SK-N-SH (cell line): ENCODE results near the gene MARCHF10. TPM values are rescaled to one million over a fixed set of nuclear protein-coding genes. Genes with fewer than 3 reads are reported as not detected.

Experiments used
- CTCF ChIA-PET: fragments of 300-600, 350-600 bp; formaldehyde crosslinking; extraction: SDS; loops from one replicate; lab custom pipeline; 2021; lab: Yijun Ruan, JAX
- POLR2A ChIA-PET: fragments of 350-600 bp; sonication (Branson Sonifier 250); formaldehyde crosslinking; extraction: SDS; loops from one replicate; lab custom pipeline; 2020; ENCODE audit warnings: antibody characterized with exemption, inconsistent platforms; lab: Yijun Ruan, JAX
- DNase-seq: peaks from one replicate; pipeline ENCODE4 v3.0.0; 2012
- H2AFZ ChIP-seq: fragments of 200-600 bp; sonication (generic); 2 replicates; pipeline ENCODE4 v1.8.1; 2016; ENCODE audit warnings: antibody characterized with exemption, mild to moderate bottlenecking, low read depth
- H3F3A ChIP-seq: fragments of 200-600 bp; sonication (generic); replicated peaks from 2 replicates; pipeline ENCODE3; 2016; ENCODE audit warnings: antibody characterized with exemption, mild to moderate bottlenecking; ENCODE audit not compliant: insufficient read depth
- H3K27ac ChIP-seq, 2 experiments: fragments of 200-500 bp in 1 of 2; fragments of 200-600 bp in 1 of 2; sonication (Bioruptor generic) in 1 of 2; sonication (generic), shearing (Covaris generic) in 1 of 2; 2 replicates each; pipeline versions ENCODE4 v1.5.1 to v1.6.1; 2014 to 2016; ENCODE audit warnings: low read depth in 2 of 2, inconsistent platforms in 1 of 2, low read length in 1 of 2, mild to moderate bottlenecking in 1 of 2, mixed read lengths in 1 of 2
- H3K27me3 ChIP-seq: fragments of 200-600 bp; sonication (generic), shearing (Covaris generic); 2 replicates; pipeline ENCODE4 v1.6.1; 2016; ENCODE audit warnings: mixed run types; ENCODE audit not compliant: insufficient read depth
- H3K36me3 ChIP-seq, 2 experiments: fragments of 200-500 bp in 1 of 2; fragments of 200-600 bp in 1 of 2; sonication (Bioruptor generic) in 1 of 2; sonication (generic) in 1 of 2; replicated peaks in 1 of 2; 2 replicates each; pipeline versions ENCODE3 to v1.5.1; 2014 to 2016; ENCODE audit warnings: low read length in 1 of 2, mild to moderate bottlenecking in 1 of 2; ENCODE audit not compliant: insufficient read depth in 2 of 2, control insufficient read depth in 1 of 2
- H3K4me1 ChIP-seq, 2 experiments: fragments of 200-500 bp in 1 of 2; fragments of 200-600 bp in 1 of 2; sonication (Bioruptor generic) in 1 of 2; sonication (generic), shearing (Covaris generic) in 1 of 2; 2 replicates each; pipeline versions ENCODE4 v1.5.1 to v1.6.1; 2014 to 2016; ENCODE audit warnings: low read depth in 1 of 2, low read length in 1 of 2, mixed run types in 1 of 2; ENCODE audit not compliant: insufficient read depth in 2 of 2, control insufficient read depth in 1 of 2
- H3K4me2 ChIP-seq: fragments of 200-600 bp; sonication (generic), shearing (Covaris generic); 2 replicates; pipeline ENCODE4 v1.6.1; 2017; ENCODE audit warnings: mixed run types
- H3K4me3 ChIP-seq, 2 experiments: fragments of 200-500 bp in 1 of 2; fragments of 200-600 bp in 1 of 2; sonication (Bioruptor generic) in 1 of 2; sonication (generic), shearing (Covaris generic) in 1 of 2; 2 replicates each; pipeline versions ENCODE4 v1.5.1 to v1.8.1; 2014 to 2016; ENCODE audit warnings: low read depth in 2 of 2, inconsistent platforms in 1 of 2, low read length in 1 of 2, mild to moderate bottlenecking in 1 of 2, mixed read lengths in 1 of 2, moderate library complexity in 1 of 2
- H3K79me2 ChIP-seq: fragments of 200-600 bp; sonication (generic); 2 replicates; pipeline ENCODE4 v1.8.1; 2017; ENCODE audit warnings: mild to moderate bottlenecking; ENCODE audit not compliant: insufficient read depth
- H3K9ac ChIP-seq: fragments of 200-600 bp; sonication (generic); 2 replicates; pipeline ENCODE4 v1.6.1; 2017; ENCODE audit warnings: mixed run types
- H3K9me2 ChIP-seq: fragments of 200-600 bp; sonication (generic); 2 replicates; pipeline ENCODE4 v1.6.1; 2017; ENCODE audit warnings: mixed run types
- H3K9me3 ChIP-seq: fragments of 200-600 bp; sonication (generic); 2 replicates; pipeline ENCODE4 v1.6.1; 2017; ENCODE audit warnings: mixed run types, mild to moderate bottlenecking, moderate library complexity
- H4K20me1 ChIP-seq: fragments of 200-600 bp; sonication (generic); 2 replicates; pipeline ENCODE4 v1.6.1; 2017; ENCODE audit warnings: mild to moderate bottlenecking, mixed run types; ENCODE audit not compliant: insufficient read depth
- CHD2 ChIP-seq: fragments of 150-350 bp; IDR thresholded peaks from 2 replicates; pipeline ENCODE4 v1.6.1; 2018; ENCODE audit warnings: low read length; ENCODE audit not compliant: partially characterized antibody
- CTCF ChIP-seq: fragments of 200-600 bp; sonication (generic); IDR thresholded peaks from 2 replicates; pipeline ENCODE4 v1.6.1; 2017; ENCODE audit warnings: antibody characterized with exemption, mild to moderate bottlenecking, moderate library complexity
- FOXJ3 ChIP-seq: sonication (generic); formaldehyde crosslinking; IDR thresholded peaks from 2 replicates; pipeline ENCODE4 v1.5.1; 2020; ENCODE audit warnings: mild to moderate bottlenecking, missing genetic modification reagents
- GABPA ChIP-seq: IDR thresholded peaks from 2 replicates; pipeline ENCODE4 v1.4.0; 2012; ENCODE audit warnings: low read depth, mild to moderate bottlenecking
- GATA2 ChIP-seq: sonication (generic); formaldehyde crosslinking; IDR thresholded peaks from 2 replicates; pipeline ENCODE4 v1.5.0; 2020; ENCODE audit warnings: mild to moderate bottlenecking, missing genetic modification reagents
- MXI1 ChIP-seq: IDR thresholded peaks from 2 replicates; pipeline ENCODE4 v1.6.1; 2012; ENCODE audit warnings: mild to moderate bottlenecking, low read depth, low read length, improper control_type of control experiment
- POLR2AphosphoS5 ChIP-seq: IDR thresholded peaks from 2 replicates; pipeline ENCODE4 v1.6.1; 2012; ENCODE audit warnings: low read depth, low read length
- REST ChIP-seq: IDR thresholded peaks from 2 replicates; pipeline ENCODE4 v1.6.1; 2012; ENCODE audit warnings: mild to moderate bottlenecking, low read depth, low read length, moderate library complexity
- SIN3A ChIP-seq: IDR thresholded peaks from 2 replicates; pipeline ENCODE4 v1.6.1; 2012; ENCODE audit warnings: low read depth, mild to moderate bottlenecking, low read length, moderate library complexity, borderline replicate concordance
- SMC3 ChIP-seq: IDR thresholded peaks from 2 replicates; pipeline ENCODE4 v1.6.1; 2012; ENCODE audit warnings: low read depth, low read length, improper control_type of control experiment
- TCF12 ChIP-seq: IDR thresholded peaks from 2 replicates; pipeline ENCODE4 v1.4.0; 2012
- YY1 ChIP-seq: IDR thresholded peaks from 2 replicates; pipeline ENCODE4 v1.4.0; 2012; ENCODE audit warnings: low read depth, mild to moderate bottlenecking
- WGBS: methylation state at CpG from one replicate; pipeline ENCODE4 v1.1.6; 2017; ENCODE audit warnings: low lambda C conversion rate; 5-methylcytosine and 5-hydroxymethylcytosine counted together
- polyA plus RNA-seq, 3 experiments: library from polyadenylated mRNA; depleted of rRNA; stranded (reverse); fragments of >200 nt; gene quantifications; 2 replicates each; pipeline ENCODE4 v1.2.3, GENCODE V29; 2012
- TF ChIP-seq, protein P1 (sequence below): IDR thresholded peaks from 2 replicates; pipeline ENCODE4 v1.4.0; 2012; ENCODE audit warnings: low read depth, borderline replicate concordance
- TF ChIP-seq, protein P2 (sequence below): fragments of 150-350 bp; IDR thresholded peaks from 2 replicates; pipeline ENCODE4 v1.6.1; 2017; ENCODE audit warnings: antibody characterized with exemption, low read length, low read depth, borderline replicate concordance
- TF ChIP-seq, protein P3 (sequence below): IDR thresholded peaks from 2 replicates; pipeline ENCODE4; 2012

Gene MARCHF10
- polyA plus RNA-seq, 1 of the 3 experiments (the other 2 are of a cell fraction) = 0.16 TPM

DNA sequence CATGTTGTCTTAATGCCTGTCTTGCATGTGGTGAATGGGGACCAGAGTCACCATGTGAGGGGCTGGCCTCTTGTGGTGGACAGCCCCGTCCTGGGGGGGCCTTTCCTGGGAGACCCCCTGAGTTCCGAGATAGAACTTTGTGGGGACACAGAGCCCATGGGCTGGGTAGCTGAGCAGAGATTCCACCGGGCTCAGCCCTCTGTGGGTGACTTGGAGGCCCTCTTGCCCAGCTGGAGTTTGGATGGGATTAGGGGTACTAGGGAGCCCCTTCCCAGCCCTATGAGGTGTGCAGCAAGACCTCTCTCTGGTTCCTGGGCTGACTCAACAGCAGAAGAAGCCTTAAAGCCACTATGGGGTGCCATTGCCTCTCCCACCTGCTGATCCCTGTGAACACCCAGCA, 142.5 kb downstream of the MARCHF10 start (continued):
- TF ChIP-seq, protein P1, sequence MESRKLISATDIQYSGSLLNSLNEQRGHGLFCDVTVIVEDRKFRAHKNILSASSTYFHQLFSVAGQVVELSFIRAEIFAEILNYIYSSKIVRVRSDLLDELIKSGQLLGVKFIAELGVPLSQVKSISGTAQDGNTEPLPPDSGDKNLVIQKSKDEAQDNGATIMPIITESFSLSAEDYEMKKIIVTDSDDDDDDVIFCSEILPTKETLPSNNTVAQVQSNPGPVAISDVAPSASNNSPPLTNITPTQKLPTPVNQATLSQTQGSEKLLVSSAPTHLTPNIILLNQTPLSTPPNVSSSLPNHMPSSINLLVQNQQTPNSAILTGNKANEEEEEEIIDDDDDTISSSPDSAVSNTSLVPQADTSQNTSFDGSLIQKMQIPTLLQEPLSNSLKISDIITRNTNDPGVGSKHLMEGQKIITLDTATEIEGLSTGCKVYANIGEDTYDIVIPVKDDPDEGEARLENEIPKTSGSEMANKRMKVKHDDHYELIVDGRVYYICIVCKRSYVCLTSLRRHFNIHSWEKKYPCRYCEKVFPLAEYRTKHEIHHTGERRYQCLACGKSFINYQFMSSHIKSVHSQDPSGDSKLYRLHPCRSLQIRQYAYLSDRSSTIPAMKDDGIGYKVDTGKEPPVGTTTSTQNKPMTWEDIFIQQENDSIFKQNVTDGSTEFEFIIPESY = no peak

DNA sequence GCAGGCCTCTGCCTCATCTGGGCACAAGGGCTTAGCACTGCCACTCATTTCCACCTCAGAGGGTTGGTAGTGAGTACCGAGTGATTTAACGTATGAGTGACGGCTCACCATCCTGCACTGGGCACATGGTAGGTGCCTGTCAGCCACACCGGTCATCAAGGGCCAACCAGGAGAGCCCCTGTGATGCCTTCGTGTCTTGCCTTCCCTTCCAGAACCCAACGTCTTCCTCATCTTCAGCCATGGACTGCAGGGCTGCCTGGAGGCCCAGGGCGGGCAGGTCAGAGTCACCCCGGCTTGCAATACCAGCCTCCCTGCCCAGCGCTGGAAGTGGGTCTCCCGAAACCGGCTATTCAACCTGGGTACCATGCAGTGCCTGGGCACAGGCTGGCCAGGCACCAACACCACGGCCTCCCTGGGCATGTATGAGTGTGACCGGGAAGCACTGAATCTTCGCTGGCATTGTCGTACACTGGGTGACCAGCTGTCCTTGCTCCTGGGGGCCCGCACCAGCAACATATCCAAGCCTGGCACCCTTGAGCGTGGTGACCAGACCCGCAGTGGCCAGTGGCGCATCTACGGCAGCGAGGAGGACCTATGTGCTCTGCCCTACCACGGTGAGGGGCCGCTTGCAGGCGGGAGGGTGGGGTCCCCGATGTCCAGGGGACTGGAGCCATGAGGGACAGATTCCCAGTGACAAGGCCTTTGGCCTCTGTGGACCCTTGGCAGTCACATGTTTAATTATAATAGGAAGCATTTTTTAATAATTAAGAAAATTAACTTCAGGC, 143.6 kb downstream of the MARCHF10 start:
- peaks cover 58% of the 10 kb centered on the region for H4K20me1 ChIP-seq
- no peak overlapping the region for H3K9ac ChIP-seq
- ChIA-PET POLR2A (no interaction called here), CTCF (no interaction called here)
- WGBS = 88% methylated on average over 18 of the region's 25 CpGs
- no peak overlapping the region for H2AFZ ChIP-seq
- peaks cover 11% of the 10 kb centered on the region; the same call in 1 of the 2 replicates for H3K9me3 ChIP-seq
- no peaks in the 10 kb centered on the region for H3K27me3 ChIP-seq
- H3K27ac ChIP-seq = no peak overlapping the region
- peaks cover 78% of the 10 kb centered on the region for H3K79me2 ChIP-seq
- no peak overlapping the region for H3K4me3 ChIP-seq
- peaks cover 25 to 58% of the 10 kb centered on the region in 2 experiments for H3K36me3 ChIP-seq
- DNase-seq = no peak
- no peak overlapping the region for H3K4me2 ChIP-seq
- H3K4me1 ChIP-seq = peaks cover 0 to 10% of the 10 kb centered on the region in 2 experiments; a peak in 1 of 4 replicates
- H3K9me2 ChIP-seq = no peaks in the 10 kb centered on the region
- TF ChIP-seq POLR2AphosphoS5 = no peak
- TF ChIP-seq SIN3A = no peak
- TF ChIP-seq FOXJ3 (CRISPR knock-in tag) = no peak
- TF ChIP-seq CTCF = no peak
- TF ChIP-seq, protein P2, sequence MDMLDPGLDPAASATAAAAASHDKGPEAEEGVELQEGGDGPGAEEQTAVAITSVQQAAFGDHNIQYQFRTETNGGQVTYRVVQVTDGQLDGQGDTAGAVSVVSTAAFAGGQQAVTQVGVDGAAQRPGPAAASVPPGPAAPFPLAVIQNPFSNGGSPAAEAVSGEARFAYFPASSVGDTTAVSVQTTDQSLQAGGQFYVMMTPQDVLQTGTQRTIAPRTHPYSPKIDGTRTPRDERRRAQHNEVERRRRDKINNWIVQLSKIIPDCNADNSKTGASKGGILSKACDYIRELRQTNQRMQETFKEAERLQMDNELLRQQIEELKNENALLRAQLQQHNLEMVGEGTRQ = no peak
- TF ChIP-seq, protein P3, sequence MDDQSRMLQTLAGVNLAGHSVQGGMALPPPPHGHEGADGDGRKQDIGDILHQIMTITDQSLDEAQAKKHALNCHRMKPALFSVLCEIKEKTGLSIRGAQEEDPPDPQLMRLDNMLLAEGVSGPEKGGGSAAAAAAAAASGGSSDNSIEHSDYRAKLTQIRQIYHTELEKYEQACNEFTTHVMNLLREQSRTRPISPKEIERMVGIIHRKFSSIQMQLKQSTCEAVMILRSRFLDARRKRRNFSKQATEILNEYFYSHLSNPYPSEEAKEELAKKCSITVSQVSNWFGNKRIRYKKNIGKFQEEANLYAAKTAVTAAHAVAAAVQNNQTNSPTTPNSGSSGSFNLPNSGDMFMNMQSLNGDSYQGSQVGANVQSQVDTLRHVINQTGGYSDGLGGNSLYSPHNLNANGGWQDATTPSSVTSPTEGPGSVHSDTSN = no peak
- no peak for TF ChIP-seq GATA2 (CRISPR knock-in tag)
- TF ChIP-seq, protein P1 = no peak
- TF ChIP-seq MXI1 = no peak
- no peak for TF ChIP-seq SMC3
- no peak for TF ChIP-seq GABPA
- TF ChIP-seq TCF12 = no peak
- no peak for TF ChIP-seq REST
- TF ChIP-seq YY1 = no peak
- TF ChIP-seq CHD2 = no peak
- TF ChIP-seq, all 33 proteins: peak for 0
- peaks cover 26% of the 10 kb centered on the region for H3F3A ChIP-seq
